NCI-H2196 treated with DMSO at 0.1 percent for 48 hours (cell line): Measurements from ENCODE around the gene RPL5.

Experiments used
- DNase-seq: peaks from one replicate; lab custom pipeline; 2025; ENCODE audit not compliant: unreplicated experiment; lab: John Stamatoyannopoulos, UW

The RPL5 gene

GRCh38 chr1:92820024-92820423 is 11.8 kb upstream of the RPL5 start:
- no peak for DNase-seq

DNA sequence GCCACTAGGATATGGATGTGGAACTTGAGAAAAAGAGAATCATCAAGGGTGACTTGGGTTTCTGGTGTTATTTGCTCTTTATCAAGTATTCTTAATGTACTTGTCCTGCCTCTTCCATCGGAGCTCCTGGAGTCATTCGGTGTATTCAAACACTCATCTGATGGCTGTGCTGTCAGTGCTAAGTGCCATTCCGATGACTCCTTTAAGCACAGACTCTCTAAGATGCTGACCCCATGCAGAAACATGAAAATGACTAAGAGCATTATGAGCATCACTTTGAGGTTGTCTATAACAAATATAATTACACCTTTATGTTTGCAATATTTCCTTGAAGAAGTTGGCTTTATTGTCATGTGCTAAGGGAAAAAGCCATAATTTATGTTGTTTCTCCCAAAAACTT is 11.3 kb upstream of the RPL5 start:
- DNase-seq, result no peak

- no peak for DNase-seq
Measured at GRCh38 chr1:92822879-92823278, 9.0 kb upstream of the RPL5 start.

DNA sequence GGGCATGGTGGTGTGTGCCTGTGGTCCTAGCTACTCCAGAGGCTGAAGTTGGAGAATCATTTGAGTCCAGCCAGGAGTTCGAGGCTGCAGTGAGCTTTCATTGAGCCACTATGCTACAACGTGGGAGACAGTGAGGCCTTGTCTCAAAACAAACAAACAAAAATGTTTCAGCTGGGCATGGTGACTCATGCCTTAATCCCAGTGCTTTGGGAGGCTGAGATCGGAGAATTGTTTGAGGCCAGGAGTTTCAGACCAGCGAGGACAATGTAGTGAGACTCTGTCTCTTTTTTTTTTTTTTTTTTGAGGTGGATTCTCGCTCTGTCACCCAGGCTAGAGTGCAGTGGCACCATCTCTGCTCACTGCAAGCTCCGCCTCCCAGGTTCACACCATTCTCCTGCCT is 5.0 kb upstream of the RPL5 start:
- DNase-seq, result no peak

GRCh38 chr1:92831368-92831761 is 475 bp upstream of the RPL5 start:
- no peak for DNase-seq

GRCh38 chr1:92832537-92833114 is 786 bp downstream of the RPL5 start:
- no peak for DNase-seq

DNA sequence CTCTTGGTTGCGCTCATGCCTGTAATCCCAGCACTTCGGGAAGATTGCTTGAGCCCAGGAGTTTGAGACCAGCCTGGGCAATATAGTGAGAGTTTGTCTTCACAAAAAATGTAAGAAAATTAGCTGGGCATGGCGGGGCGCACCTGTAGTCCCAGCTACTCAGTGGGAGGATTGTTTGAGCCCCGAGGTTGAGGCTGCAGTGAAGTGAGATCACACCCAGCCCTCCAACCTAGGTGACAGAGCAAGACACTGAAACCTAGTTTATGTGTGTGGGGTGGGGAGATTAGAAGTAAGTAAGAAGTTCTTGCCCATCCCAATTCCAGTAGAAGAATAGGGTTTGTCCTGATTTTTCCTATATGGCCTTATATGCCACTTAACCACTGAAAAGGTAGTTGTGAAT is 2.0 kb downstream of the RPL5 start:
- no peak for DNase-seq

- DNase-seq, result no peak
Measured at GRCh38 chr1:92834617-92835016, 2.8 kb downstream of the RPL5 start.

- no peak for DNase-seq
Measured at GRCh38 chr1:92837062-92837461, 5.2 kb downstream of the RPL5 start.

DNA sequence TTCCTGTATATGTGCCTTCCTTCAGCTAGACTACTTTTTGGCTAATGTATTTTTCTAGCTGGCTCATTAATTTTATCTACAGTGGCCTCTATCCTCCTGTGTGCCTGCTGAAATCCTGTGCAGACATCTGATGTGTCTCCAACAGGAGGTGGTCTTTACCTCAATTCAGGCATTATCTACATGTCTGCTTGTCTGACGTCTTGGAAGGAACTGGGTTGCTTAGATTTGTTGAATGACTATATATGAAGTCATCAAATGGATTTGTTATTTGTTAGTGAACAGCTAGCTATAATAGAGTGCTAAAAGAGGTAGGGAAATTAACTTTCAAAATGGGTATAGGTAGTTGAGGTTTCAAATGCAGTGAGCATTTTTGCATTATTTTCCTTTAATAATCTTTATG is 6.7 kb downstream of the RPL5 start:
- DNase-seq, result no peak

DNA sequence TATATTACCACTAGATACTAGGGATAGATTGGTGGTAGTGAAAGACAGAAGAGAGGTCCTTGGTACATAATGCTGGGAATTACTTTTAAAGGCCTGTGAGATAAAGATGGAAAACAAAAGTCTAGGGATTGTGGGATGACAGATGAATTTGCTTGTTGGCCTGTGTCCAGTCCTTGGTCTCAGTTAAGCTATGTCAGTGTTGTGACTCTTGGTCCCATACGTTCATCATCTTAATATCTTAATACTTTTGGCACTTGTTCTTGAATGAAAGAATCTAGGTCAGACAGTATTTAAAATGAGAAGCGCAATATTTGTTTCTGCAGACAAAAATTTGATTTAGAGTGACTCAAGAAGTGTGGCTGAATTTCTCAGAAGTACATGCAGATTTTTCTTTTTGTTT is 7.6 kb downstream of the RPL5 start:
- DNase-seq, result no peak

DNA sequence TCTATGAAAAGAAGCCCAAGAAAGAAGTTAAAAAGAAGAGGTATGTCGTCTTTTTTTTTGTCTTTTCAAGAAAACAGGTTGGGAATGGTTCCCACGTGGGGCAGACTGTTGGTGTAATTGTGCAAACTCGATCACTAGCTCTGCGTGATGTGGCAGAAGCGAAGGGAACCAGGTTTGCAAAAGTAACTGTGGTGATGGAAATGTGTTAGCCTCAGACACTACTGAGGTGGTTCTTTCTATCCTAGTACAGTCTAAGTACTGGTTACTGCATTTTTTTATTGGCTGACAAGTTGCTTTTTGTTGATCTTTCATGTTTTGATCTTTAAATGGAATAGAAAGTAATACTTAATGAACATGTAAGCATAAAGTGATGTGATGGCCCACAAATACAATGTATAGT is 8.8 kb downstream of the RPL5 start:
- no peak for DNase-seq

GRCh38 chr1:92842082-92843045 is 10.5 kb downstream of the RPL5 start:
- DNase-seq, result no peak

DNA sequence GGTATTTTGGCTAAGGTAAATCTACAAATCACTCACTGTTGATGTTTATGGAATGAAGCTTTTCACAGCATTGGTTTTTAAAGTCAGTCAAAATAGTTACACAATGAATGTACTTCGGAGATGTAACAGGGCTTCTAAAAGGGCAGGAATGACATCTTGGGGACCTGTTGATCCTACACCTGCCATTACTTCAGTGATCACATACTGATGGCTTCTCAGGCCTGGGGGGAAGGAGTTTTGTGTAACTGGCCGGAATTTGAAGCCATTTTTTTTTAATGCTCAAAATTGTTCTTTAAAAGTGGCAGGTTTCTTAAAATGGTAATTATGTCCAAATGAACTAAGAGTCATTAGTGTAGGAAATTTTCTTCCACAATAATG is 11.2 kb downstream of the RPL5 start:
- DNase-seq, result no peak

DNA sequence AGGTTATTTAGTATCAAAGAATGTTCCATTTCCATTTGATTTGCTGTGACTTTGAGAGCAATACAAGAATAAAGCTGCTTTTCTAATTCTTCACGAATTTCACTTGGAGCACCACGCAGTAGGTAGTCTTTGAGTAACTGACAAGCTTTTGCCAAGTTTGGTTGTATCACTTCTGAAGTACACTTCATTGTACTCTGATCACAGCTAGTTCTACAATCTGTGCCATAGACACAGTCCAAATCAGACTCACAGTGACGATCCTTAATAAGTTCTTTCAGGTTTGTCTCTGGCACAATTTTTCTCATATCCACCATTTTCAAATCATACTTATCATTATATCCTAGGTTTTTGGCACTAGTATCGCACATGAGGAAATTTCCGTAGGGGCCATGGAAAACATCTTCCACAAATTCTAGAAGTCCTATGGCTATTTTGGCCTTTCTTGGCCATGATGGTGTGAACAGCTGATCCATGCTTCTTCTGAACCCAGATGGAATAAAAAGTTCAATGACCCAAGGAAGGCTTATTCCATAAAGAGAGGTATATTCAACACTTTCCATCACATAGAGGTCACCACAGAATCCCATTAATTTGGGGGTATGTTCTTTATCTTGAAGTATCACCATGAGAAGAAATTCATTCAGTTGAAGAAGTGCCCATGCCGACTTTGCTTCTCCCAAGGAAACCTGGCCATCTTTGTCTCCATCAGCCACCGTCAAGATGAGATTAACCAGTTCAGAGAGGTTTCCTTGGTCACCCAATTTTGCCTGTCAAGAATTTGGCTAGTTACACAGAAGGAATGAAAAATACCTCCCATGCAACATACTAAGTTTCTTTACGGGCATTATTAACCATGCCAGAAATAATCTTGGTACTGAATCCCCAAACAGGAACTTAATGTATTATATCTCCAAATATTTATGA is 11.9 kb downstream of the RPL5 start:
- no peak for DNase-seq

DNA sequence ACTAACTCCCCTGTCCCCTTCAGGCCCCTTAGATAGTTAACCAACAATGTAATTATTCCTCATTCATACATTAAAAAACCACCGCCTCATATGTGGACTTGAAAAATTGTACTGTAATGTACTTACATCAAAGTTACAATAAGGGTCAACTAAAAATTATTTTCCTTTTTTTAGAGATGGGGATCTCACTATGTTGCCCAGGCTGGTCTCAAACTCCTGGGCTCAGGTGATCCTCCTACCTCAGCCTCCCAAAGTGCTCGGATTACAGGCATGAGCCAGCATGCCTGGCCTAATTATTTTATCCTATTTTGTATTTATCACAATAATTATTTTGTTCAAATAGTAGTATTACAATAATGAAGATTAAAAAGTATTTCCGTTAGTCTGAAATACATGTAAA is 12.6 kb downstream of the RPL5 start:
- no peak for DNase-seq

- DNase-seq, result no peak
Measured at GRCh38 chr1:92845908-92846307, 14.1 kb downstream of the RPL5 start.

- no peak for DNase-seq
Measured at GRCh38 chr1:92848201-92848600, 16.4 kb downstream of the RPL5 start.

GRCh38 chr1:92850019-92850418 is 18.2 kb downstream of the RPL5 start:
- no peak for DNase-seq

DNA sequence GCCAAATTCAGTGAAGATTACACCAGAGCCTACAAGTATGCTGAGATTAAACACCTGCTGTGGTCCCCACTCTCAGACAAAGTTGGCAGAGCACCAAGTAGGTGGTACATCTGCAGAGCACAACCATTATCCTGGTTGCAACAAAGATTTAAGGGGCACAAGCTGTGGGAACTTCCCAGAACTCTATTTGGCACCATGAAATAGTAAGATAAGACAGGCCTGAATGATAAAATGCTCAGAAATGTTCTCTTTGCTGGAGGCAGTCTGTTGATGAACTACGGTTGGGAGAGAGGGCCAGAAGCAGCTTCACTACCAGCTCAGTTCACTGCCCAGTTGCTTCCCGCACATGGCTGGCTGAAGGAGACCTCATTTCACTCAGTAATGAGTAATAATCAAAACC is 19.9 kb downstream of the RPL5 start:
- DNase-seq, result no peak

GRCh38 chr1:92853299-92853698 is 21.5 kb downstream of the RPL5 start:
- no peak for DNase-seq
